Activated CD8-positive, alpha-beta memory T cell treated with anti-CD3 and anti-CD28 coated beads, Interleukin-2, amount 50 U/mL, for 1 hour (primary cell): Measurements from ENCODE around the gene AIG1.

Experiments used
- DNase-seq: peaks from one replicate; pipeline ENCODE4 v3.0.0-alpha.2; 2020; ENCODE audit errors: extremely low read depth

AIG1 gene

DNA sequence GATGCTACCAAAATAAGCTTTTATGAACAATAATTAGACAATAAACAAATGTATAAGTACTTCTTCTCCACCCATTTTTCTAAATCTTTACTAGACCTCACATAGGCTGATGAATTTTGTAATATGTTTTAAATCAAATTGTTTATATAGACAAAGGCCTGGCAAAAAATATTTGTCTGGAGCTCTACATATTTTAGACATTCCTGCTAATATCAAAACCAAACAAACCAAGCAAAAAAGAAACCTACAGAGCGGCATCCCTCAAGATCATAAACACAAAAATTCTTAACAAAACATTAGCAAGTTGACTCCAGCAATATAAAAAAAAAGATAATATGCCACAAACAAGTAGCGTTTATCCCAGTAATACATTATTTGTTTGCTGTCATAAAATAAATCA, 302.6 kb downstream of the AIG1 start:
- no peak for DNase-seq

DNA sequence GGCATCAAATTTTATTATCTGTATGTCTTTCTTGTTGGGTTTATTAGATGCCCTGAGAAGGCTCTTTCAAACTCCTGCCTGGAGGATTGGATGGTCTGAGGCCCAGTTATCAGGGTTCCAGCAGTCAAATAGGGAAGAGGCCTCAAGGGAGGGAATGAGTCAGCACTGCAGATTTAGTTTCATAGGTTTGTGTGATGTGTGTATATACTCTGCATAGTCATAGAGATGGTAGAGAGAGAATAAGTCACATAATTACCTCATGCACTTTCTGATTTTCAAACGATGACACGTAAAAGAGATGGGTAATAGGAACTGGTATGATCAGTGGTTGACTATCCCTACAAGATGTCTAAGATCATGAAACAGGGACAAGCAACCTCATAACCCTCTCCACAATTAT, 307.7 kb downstream of the AIG1 start:
- no peak for DNase-seq

DNA sequence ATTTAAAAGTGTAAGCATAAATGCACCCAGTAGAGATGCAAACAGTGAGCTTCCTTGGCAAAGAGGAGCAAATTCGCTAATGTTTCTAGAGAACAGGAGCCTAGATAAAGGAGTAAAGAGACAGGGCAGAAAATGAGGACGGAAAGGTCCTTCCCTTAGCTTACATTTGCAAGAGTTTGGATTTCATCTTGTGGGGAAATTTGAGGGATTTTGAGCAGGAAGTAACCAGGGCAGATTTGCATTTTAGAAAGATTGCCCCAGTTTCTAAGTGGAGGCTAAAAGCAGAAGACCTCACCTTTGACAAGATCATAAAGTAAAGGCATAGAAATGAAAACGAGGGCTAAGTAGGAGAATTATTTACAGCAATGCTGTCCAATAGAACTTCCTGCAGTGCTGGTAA, 309.3 kb downstream of the AIG1 start:
- no peak for DNase-seq

DNA sequence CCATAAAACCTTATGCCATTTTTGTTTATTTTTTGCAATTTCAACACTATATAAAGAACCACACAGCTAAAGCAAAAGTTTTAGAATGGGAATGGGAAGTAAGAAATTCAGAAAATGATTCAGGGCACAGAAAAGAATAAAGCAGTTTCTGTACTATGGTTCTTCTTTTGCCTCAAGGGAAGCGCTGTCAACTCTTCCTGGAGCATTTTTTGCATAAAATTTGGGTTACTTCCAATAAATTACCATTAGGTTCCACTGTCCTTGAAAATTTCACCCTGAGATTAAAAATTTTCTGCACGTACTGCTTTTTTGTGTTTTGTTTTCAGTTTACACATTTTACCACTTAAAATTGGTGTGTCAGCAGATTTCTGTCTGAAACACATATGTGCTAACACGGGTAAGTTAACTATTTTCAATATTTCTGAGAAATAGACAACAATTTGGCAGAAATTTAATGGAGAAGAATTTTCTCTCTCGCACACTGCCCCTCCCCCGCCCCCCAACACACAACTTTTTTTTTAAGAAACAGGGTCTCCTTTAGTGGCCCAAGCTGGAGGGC, 310.2 kb downstream of the AIG1 start:
- no peak for DNase-seq

DNA sequence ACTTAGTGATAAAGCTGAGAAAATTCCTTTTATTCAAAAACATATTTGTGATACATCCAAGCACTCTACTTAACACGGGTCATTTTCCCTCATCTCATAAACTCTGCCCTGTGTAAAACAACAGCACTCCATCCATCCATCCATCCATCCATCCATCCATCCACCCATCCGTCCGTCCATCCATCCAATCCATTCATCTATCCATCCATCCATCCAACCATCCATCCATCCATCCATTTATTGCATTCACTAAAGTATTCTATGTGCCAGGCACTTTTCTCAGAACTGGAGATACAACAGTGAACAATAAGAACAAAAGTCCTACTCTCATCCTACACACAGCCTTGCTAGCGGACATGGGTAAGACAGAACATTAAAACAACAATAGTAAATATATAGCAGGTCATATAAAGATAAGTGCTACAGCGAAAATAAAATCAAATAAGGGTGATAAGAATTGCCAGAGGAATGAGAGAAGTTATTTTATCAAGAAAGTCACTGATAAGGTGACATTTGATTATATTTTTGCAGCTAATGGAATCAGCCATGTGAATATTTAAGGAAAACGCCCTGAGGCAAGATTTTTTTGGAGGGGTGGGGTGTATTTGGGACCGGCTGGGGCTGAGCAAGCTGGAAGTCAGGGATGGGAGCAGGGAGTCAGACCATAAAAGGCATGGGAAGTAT, 311.7 kb downstream of the AIG1 start:
- DNase-seq, result no peak

DNA sequence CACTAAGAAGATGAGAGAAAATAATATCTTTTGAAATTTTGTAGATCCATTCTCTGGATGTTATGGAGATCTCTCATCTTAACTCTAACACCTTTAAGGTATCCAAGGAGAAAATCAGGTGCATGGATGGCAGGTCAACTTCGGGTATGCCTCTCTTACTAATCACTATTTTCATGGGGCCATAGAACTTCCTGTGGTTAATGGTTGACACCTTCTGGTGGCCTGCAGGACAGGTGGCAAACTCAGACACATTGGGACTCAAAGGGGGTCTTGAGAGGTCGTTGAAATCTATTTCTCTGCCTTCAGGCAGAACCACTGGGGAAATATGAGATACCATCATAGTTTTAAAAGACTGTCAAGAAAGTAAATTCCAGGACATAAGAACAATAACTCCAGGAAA, 313.3 kb downstream of the AIG1 start:
- DNase-seq, result no peak

DNA sequence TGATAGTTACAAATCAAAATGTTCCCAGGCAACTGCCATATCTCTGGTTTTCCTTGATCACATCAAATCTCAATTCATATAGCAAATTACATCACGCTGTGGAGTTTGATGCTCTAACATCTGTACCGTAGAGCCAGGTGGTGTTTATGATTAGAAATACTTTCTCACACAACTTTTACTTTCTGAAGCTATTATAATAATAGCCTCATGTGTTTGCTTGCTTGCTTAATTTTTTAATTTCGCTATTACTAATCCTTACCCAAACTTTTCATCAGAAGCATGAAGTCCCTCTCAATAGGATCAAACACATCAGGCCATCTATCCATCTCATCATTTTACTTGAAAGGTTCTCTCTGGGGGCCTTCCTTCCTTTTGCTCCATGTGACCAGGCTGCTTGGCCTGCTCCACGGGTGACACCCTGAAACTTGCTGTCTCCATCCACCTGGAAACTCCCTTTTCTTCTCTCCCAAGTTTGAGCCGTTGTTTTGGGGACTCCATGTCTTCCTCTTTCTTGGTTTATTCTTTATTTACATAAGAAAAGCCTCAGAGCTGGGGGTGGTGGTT, 314.4 kb downstream of the AIG1 start:
- DNase-seq, result no peak

DNA sequence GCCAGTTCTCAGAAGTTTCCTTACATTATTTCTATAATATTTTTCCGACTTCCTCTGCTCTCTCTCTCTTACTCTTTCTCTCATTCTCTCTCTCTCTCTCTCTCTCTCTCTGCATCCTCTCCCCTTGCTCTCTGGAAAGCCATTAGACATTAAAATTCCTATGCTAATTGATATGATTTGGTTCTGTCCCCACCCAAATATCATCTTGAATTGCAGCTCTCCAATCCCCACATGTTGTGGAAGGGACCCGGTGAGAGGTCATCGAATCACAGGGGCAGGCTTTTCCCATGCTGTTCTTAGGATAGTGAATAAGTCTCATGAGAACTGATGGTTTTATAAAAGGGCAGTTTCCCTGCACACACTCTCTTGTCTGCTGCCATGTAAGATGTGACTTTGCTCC, 315.7 kb downstream of the AIG1 start:
- DNase-seq, result no peak

DNA sequence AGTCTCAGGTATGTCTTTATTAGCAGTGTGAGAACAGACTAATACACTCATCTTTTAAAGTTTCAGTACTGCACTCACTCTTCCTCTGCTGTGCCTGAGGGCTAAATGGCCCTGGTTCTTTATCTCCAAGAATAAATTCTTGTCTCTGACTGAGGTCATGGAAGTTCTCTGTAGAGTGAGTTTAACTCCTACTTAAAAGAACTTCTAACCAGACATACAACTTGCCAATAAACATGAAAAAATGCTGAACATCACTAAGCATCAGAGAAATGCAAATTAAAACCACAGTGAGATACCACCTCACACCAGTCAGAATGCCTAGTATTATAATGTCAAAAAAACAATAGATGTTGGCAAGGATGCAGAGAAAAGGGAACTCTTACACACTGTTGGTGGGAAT, 316.2 kb downstream of the AIG1 start:
- no peak for DNase-seq

DNA sequence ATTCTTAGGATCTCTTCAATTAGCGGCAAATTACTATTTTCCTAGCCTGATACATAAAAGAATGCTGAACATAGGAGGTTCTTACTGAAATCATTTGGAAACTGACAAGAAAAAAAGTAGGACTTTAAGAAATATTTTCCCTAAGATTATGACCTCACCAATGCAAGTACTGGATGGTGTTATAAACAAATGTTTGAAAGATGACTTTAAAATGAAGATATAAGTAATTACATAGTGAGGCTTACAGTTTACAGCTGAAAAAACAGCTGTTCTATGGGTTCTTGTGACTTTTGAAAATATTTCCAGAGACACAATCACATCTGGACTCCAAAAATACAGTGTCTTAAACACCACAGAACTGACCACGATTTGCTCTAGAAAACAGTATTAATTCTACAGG, 324.9 kb downstream of the AIG1 start:
- DNase-seq, result no peak

DNA sequence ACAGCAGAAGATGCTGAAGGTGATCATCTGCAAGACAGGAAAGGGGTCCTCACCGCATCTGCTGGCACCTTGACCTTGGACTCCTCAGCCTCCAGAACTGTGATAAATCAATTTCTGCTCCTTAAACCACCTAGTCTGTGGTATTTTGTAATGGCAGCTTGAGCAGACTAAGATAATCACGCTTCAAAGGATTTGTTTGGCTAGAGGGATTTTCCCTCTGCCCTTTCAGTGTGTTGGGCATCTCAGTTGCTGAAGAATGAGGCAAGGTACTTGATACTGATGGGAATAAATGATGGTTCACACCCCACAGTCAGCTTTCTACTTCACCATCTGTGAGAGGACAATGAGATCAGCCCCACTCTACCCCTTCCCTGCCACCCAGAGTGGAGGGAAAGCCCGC, 329.6 kb downstream of the AIG1 start:
- DNase-seq, result no peak
